GM13976 (cell line): ENCODE results near the gene PLLP.

ENCODE experiments used
- DNase-seq: peaks from one replicate; pipeline ENCODE4 v3.0.0; 2012; ENCODE audit warnings: low spot score
- CTCF ChIP-seq: IDR thresholded peaks from 2 replicates; pipeline ENCODE4 v1.5.1; 2012; ENCODE audit warnings: borderline replicate concordance, mild to moderate bottlenecking; ENCODE audit not compliant: insufficient read depth; ENCODE audit errors: extremely low read depth, missing control alignments, control extremely low read depth
- in situ Hi-C: fragments of 300-500 bp; cut with MboI; formaldehyde crosslinking; loops from one replicate; pipeline ENCODE4 v1.12.0; 2022; ENCODE audit warnings: low sequenced_read_pairs, mixed read lengths, inconsistent platforms; ENCODE audit not compliant: unreplicated experiment

PLLP gene

GRCh38 chr16:57226701-57227621 is 57.5 kb downstream of the PLLP start:
- no peak for DNase-seq
- no peak for TF ChIP-seq CTCF
- in situ Hi-C loops, result no loop called here

- TF ChIP-seq CTCF, result no peak
- in situ Hi-C loops, result no loop called here
These were observed 58.5 kb downstream of the PLLP start for GRCh38 chr16:57225978-57226377.

GRCh38 chr16:57224651-57225335 is 59.7 kb downstream of the PLLP start:
- no peak for DNase-seq
- TF ChIP-seq CTCF, result no peak
- in situ Hi-C loops, result no loop called here

More at GRCh38 chr16:57225978-57226377, 58.5 kb downstream of the PLLP start:
- no peak for DNase-seq

- DNase-seq, result no peak
- no peak for TF ChIP-seq CTCF
- in situ Hi-C loops, result no loop called here
These were observed 61.4 kb downstream of the PLLP start for GRCh38 chr16:57223057-57223456.

GRCh38 chr16:57216968-57217367 is 67.5 kb downstream of the PLLP start:
- no peak for TF ChIP-seq CTCF
- in situ Hi-C loops, result no loop called here
- no peak for DNase-seq

GRCh38 chr16:57213462-57213861 is 71.0 kb downstream of the PLLP start:
- TF ChIP-seq CTCF, result no peak
- no peak for DNase-seq
- in situ Hi-C loops, result no loop called here
